Psoas muscle (tissue), 8 donors: ENCODE results near the gene PTGIR. TPM values are rescaled to one million over a fixed set of nuclear protein-coding genes. Genes with fewer than 3 reads are reported as not detected.

Experiments
- ATAC-seq, 4 donors: fragments of 200-7000 bp; cut with Tn5 transposase; one replicate each; pipeline ENCODE4 v1.9.1; 2020; ENCODE audit warnings: moderate library complexity in 3 of 4, mild to moderate bottlenecking in 2 of 4
- DNase-seq, 2 donors: peaks; one replicate each; pipeline ENCODE4 v3.0.0-alpha.2; 2020
- H3K27ac ChIP-seq: fragments of 200-600 bp; one replicate; pipeline ENCODE4 v1.8.0; 2022
- H3K27me3 ChIP-seq, 3 donors: fragments of 200-600 bp in 1 of 3; one replicate each; pipeline versions ENCODE4 v1.6.1 to v1.8.0; 2013 to 2022; ENCODE audit warnings: low read length in 2 of 3, mild to moderate bottlenecking in 2 of 3, moderate library complexity in 1 of 3; ENCODE audit not compliant: insufficient read depth in 3 of 3
- H3K36me3 ChIP-seq, 2 donors: fragments of 200-600 bp in 1 of 2; one replicate each; pipeline versions ENCODE4 v1.6.1 to v1.8.0; 2013 to 2022; ENCODE audit warnings: low read depth in 1 of 2, mild to moderate bottlenecking in 1 of 2, moderate library complexity in 1 of 2; ENCODE audit not compliant: insufficient read depth in 1 of 2
- H3K4me1 ChIP-seq: fragments of 200-600 bp; one replicate; pipeline ENCODE4 v1.8.0; 2022
- H3K4me3 ChIP-seq: fragments of 200-600 bp; one replicate; pipeline ENCODE4 v1.8.0; 2022; ENCODE audit warnings: mild to moderate bottlenecking
- H3K9me3 ChIP-seq: fragments of 200-600 bp; one replicate; pipeline ENCODE4 v1.8.0; 2022
- WGBS, 3 donors: extraction: QIAGEN DNeasy Blood & Tissue Kit; methylation state at CpG; one replicate each; pipeline versions ENCODE4 v1.1.6 to v1.1.7; 2013; 5-methylcytosine and 5-hydroxymethylcytosine counted together
- intact Hi-C, 2 donors: fragments of 100-400 bp; cut with DNase I; formaldehyde crosslinking; loops; one replicate each; pipeline versions ENCODE4 v1.11.0 to v1.14.2; 2022
- polyA plus RNA-seq, 3 donors: library from polyadenylated mRNA; stranded (reverse); fragments of 200-250 nt; gene quantifications; one replicate each; pipeline ENCODE4 v1.2.3, GENCODE V29; 2013
- total RNA-seq, 4 donors: library from RNA; stranded (reverse); fragmentation: NEBNext Ultra II Directional in 2 of 4; extraction: Animal tissue kit (Norgen Biotek cat#: 25700) in 2 of 4; gene quantifications; one replicate each; pipeline versions ENCODE4 v1.2.1 to v1.2.4, GENCODE V29; 2021 to 2023
- TF ChIP-seq, protein P1 (sequence below): fragments of 200-600 bp; IDR thresholded peaks from one replicate; pipeline ENCODE4 v1.8.0; 2022; ENCODE audit warnings: antibody characterized with exemption
- donor health status: healthy with polysubstance abuse.
- donor health status: DM: no; HTN: no; CAD: no; lungs with moderate emphysema.
- donor health status: Bipolar disorder and iron deficiency.
- donor health status: healthy.
- donor health status: DM: yes; HTN: yes; CAD: no.
- donor health status: DM: no; HTN: no; CAD: no.
- donor health status: DM: no; HTN: no; CAD: no.
- donor health status: DM: yes; HTN: yes; CAD: no.

The PTGIR gene
- total and polyA plus RNA-seq, 7 donors, result 0.74 to 7.0 (median 1.2) TPM

DNA sequence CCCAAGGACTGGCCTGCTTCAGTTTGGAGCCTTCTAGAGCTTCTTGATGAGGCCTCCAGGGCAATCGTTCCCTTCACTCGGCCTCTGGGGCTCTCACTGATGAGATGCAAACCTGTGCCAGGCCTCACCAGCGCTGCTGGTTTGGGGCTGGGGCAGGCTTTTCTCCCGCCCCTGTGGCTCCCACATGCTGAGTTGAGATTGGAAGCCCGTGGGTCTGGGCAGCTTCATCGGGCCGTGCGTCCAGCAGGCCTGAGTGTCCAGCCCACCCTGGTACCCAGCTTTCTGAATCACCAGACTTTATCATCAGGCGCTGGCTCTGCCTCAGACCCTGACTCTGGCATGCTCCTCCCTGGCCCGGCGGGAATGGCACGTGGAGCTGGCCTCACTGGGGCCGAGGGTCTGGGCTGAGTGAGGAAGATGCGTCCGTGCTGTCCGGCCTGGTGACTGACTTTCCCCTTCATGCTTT lies 19.5 kb downstream of the PTGIR start:
- peak overlapping the region; percentile 7 for H3K4me3 ChIP-seq
- TF ChIP-seq, protein P1, sequence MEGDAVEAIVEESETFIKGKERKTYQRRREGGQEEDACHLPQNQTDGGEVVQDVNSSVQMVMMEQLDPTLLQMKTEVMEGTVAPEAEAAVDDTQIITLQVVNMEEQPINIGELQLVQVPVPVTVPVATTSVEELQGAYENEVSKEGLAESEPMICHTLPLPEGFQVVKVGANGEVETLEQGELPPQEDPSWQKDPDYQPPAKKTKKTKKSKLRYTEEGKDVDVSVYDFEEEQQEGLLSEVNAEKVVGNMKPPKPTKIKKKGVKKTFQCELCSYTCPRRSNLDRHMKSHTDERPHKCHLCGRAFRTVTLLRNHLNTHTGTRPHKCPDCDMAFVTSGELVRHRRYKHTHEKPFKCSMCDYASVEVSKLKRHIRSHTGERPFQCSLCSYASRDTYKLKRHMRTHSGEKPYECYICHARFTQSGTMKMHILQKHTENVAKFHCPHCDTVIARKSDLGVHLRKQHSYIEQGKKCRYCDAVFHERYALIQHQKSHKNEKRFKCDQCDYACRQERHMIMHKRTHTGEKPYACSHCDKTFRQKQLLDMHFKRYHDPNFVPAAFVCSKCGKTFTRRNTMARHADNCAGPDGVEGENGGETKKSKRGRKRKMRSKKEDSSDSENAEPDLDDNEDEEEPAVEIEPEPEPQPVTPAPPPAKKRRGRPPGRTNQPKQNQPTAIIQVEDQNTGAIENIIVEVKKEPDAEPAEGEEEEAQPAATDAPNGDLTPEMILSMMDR, result no peak
- H3K4me1 ChIP-seq, result peaks cover 22% of the 10 kb centered on the region
- intact Hi-C loops, result no loop called here
- ATAC-seq (no peak), DNase-seq (no peak)
- H3K27me3 ChIP-seq, result no peaks in the 10 kb centered on the region
- H3K36me3 ChIP-seq, result peaks cover 0 to 50% of the 10 kb centered on the region in 2 donors
- peak overlapping the region; percentile 23 for H3K27ac ChIP-seq
- WGBS, 3 donors, result 76 to 84% (median 76%) methylated on average over 16 of the region's 16 CpGs
- H3K9me3 ChIP-seq, result no peaks in the 10 kb centered on the region

DNA sequence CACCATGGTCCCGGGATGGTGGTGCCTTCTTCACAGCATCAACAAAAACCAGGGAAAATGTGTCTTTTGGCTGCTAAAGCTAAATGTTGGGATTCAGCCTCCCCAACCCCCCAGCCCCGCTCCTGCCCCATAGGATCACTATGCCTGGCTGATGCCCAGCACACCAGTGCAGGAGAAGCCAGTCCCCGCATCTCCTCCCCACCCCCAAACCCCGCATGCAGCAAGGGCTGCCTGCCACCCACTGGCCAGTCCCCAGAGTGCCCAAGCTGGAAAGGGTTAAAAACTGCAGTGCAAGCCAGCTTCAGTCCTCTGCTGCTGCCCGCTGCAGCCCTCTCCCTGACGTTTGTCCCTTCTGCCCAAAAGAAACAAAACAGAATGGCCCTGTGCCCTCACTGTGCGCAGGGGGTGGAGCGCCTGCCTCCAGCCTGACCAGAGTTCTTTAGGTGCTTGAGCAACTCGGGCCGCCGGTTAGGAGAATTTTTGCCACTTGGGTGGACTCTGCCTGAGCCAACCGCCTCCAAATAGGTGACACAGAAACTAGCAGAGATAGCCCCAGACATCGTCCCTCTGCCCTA lies 20.0 kb downstream of the PTGIR start:
- TF ChIP-seq, protein P1, result no peak
- H3K4me1 ChIP-seq, result peaks cover 22% of the 10 kb centered on the region
- 53 to 82% (median 67%) methylated on average over 13 of the region's 13 CpGs for WGBS, 3 donors
- peaks cover 0 to 48% of the 10 kb centered on the region in 2 donors for H3K36me3 ChIP-seq
- intact Hi-C loops, result no loop called here
- no peak for DNase-seq
- peak overlapping the region; percentile 23 for H3K27ac ChIP-seq
- H3K27me3 ChIP-seq, result no peaks in the 10 kb centered on the region
- no peak for ATAC-seq
- H3K9me3 ChIP-seq, result no peaks in the 10 kb centered on the region
- H3K4me3 ChIP-seq, result peak overlapping the region; percentile 7

GRCh38 chr19:46603752-46604231 lies 21.1 kb downstream of the PTGIR start:
- Histone ChIP-seq H3K27me3 (no peaks in the 10 kb centered on the region), H3K4me3 (peak overlapping the region; percentile 82), H3K36me3 (peaks cover 0 to 37% of the 10 kb centered on the region in 2 donors), H3K9me3 (peaks cover 6% of the 10 kb centered on the region), H3K27ac (peak overlapping the region; percentile 97), H3K4me1 (peaks cover 22% of the 10 kb centered on the region)
- TF ChIP-seq, protein P1, result no peak
- DNase-seq (no peak), ATAC-seq (no peak)
- WGBS, 3 donors, result 59 to 74% (median 62%) methylated on average over 9 of the region's 9 CpGs
- intact Hi-C loops, result no loop called here

DNA sequence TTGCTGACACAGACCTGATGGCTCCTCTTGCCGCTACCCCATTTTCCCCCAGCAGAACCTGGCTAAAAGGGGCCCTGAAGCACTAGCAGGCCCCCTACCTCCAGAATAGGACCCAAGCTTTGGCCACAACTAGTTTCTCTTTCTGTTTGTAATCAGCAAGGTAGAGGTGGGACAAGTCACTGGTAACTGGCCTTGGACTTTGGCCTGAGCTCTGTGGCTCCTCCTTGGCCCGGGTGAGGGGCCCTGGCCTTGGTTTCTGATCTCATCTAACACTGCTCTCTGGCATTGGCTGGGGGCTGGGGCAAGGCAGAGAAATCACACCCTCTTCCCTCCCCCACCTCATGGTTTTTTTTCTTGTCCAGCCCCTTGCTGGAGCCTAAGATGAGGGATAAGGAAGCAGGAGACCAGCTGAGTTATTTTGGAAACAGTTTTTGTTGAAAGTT lies 21.7 kb downstream of the PTGIR start:
- Histone ChIP-seq H3K27ac (peak overlapping the region; percentile 97), H3K4me1 (peaks cover 22% of the 10 kb centered on the region), H3K9me3 (peaks cover 12% of the 10 kb centered on the region), H3K27me3 (no peaks in the 10 kb centered on the region), H3K4me3 (peak overlapping the region; percentile 82), H3K36me3 (peaks cover 0 to 31% of the 10 kb centered on the region in 2 donors)
- TF ChIP-seq, protein P1, result no peak
- ATAC-seq, result no peak
- 7 to 25% (median 24%) methylated on average over 2 of the region's 2 CpGs for WGBS, 3 donors
- intact Hi-C loops, result no loop called here
- DNase-seq, result no peak
